Stimulated activated memory B cell treated with anti-CD40 and anti-IgM and Interleukin-4, amounts not matched to agents 10 μg/mL and 1 μg/mL and 100 μg/mL, for 72 hours (primary cell): ENCODE measurements around the gene RECQL5.
"Not testable (repeated sequence)": the region's sequence is repeated elsewhere in the genome, so short reads cannot be mapped to it uniquely, and the experiment has no call there.

Experiments
- ATAC-seq: fragments of 150-1000 bp; cut with Tn5 transposase; 2 replicates; pipeline ENCODE4 v1.10.0; 2021
- H3K27ac Mint-ChIP-seq: one replicate; pipeline ENCODE4 v1.8.0; 2022; ENCODE audit warnings: mild to moderate bottlenecking, mixed read lengths
- H3K27me3 Mint-ChIP-seq: one replicate; pipeline ENCODE4 v1.8.0; 2022; ENCODE audit warnings: mixed read lengths
- H3K36me3 Mint-ChIP-seq: one replicate; pipeline ENCODE4 v1.8.0; 2022; ENCODE audit warnings: mixed read lengths
- H3K4me1 Mint-ChIP-seq: one replicate; pipeline ENCODE4 v1.8.0; 2022; ENCODE audit warnings: mixed read lengths
- H3K4me3 Mint-ChIP-seq: one replicate; pipeline ENCODE4 v1.8.0; 2022; ENCODE audit warnings: mild to moderate bottlenecking, moderate library complexity, mixed read lengths
- H3K9me3 Mint-ChIP-seq: one replicate; pipeline ENCODE4 v1.8.0; 2022; ENCODE audit warnings: mixed read lengths

The RECQL5 gene

DNA sequence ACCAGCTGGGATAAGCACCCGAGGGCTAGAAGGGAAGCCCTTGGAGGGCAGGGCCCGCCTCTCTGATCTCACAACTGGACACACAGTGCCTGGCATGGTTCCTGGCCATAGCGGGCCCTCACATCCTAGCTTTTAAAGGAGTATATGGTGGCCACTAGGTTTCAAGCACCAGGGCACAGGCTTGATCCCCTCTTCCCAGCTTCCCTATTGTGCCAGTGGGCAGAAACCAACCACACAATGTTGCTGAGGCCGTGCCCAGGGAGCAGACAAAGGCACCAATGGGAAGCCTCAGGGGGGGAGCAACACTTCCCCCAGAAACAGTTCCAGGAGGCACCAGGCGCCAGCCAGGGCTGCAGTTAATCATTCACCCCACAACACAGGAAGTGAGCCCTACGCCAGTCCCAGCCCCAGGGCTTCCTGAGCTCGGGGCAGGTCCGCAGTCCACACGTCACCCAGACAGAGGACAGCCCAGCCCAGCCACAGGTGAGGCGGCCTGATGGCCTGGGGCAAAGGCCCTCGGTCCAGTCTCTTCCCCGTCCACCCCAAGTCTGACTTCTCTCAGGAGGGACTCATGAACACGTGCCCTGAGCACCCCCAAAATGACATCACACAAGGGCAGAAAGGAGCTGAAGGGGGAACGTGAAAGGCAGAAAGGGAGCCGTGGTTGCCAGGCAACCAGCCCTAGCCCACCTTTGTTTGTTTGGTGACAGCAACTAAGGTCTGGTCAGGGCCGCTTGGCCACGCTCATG is 20.9 kb downstream of the RECQL5 start:
- Mint-ChIP-seq H3K27me3 (no peaks in the 10 kb centered on the region), H3K9me3 (no peaks in the 10 kb centered on the region), H3K4me3 (no peak overlapping the region), H3K36me3 (peaks cover 44% of the 10 kb centered on the region), H3K27ac (peak overlapping the region; percentile 81), H3K4me1 (peaks cover 13% of the 10 kb centered on the region)
- peak; percentile 91 for ATAC-seq

DNA sequence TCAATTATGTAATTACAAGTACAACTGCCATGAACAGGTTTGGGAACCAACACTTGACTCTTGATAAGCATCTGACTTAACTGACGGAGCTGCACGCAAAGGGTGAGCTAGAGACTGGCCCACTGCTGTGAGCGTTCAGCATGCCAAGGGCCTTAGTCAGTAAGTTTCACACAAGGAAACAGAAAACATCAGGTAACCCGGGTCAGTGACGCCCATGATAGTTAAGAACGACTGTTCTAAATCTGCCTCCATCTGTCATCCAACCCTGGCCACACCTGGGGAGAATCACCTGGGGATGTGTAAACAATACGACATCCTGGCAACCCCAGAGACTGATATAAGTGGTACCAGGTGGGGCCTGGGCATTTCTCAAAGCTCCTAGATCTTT is 21.5 kb downstream of the RECQL5 start:
- peaks cover 38% of the 10 kb centered on the region for H3K36me3 Mint-ChIP-seq
- no peak for ATAC-seq
- peaks cover 13% of the 10 kb centered on the region for H3K4me1 Mint-ChIP-seq
- H3K4me3 Mint-ChIP-seq: no peak overlapping the region
- H3K27ac Mint-ChIP-seq: peak overlapping the region; percentile 81
- H3K9me3 Mint-ChIP-seq: no peaks in the 10 kb centered on the region
- H3K27me3 Mint-ChIP-seq: no peaks in the 10 kb centered on the region

DNA sequence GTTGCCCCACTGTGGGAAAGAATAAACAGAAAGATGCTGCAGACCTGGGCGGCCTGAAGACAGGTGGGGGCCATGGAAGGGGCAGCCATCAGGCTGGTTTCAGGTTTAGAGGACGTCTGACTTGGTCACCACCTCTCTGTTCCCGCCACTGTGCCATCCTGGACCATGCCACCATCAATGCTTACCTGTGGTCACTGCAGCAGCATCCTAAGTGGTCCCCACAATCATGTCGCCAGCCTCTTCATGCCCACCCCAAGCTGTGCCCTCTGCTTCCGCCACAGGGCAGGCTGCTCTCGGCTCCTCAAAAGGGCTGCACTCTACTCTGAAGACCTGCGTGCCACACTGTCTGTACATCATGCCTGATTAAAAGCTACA is 23.3 kb downstream of the RECQL5 start:
- Mint-ChIP-seq H3K36me3 (peaks cover 21% of the 10 kb centered on the region), H3K4me1 (peaks cover 13% of the 10 kb centered on the region), H3K27ac (no peak overlapping the region), H3K27me3 (no peaks in the 10 kb centered on the region), H3K4me3 (no peak overlapping the region), H3K9me3 (no peaks in the 10 kb centered on the region)
- ATAC-seq: no peak

DNA sequence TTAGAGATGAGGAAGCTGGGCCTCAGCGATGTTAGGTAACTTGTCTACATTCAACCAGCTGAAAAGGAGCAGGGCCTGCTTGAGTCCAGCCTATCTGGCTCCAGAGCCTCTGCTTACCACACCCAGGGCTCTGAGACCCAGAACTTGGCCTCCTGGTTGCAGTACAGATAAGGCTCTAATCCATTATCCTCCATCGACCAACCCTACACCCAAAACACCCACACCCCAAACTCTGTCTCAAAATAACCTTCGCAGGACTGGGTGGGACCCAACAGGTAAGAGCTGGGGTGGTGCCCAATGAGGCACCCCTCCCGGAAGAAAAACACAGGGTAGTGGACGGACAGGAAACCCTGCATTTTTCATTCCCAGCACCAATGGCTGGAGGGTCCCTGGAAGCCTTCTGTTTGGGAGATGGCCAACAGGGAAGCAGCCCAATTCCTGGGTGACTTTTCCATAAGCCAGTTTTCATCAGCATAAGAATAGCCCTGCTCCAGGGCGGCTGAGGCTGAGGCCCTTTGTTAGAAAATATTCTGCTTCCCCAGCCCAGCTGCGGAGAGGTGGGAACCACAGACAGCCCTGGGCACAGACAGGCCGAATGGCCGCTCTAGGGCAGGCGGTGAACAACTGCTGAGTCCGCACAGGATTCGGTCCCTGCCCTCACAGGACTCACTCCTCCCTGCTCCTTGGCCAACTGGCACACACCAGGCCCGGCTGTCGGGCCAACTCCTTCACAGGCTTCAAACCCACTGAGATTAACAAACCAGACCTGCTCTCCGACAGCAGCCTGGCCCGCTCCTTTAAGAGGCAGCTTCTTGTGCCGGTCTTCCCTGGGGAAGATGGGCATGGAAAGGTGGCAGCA is 23.9 kb downstream of the RECQL5 start:
- Mint-ChIP-seq H3K9me3 (no peaks in the 10 kb centered on the region), H3K36me3 (peaks cover 15% of the 10 kb centered on the region), H3K4me3 (no peak overlapping the region)

DNA sequence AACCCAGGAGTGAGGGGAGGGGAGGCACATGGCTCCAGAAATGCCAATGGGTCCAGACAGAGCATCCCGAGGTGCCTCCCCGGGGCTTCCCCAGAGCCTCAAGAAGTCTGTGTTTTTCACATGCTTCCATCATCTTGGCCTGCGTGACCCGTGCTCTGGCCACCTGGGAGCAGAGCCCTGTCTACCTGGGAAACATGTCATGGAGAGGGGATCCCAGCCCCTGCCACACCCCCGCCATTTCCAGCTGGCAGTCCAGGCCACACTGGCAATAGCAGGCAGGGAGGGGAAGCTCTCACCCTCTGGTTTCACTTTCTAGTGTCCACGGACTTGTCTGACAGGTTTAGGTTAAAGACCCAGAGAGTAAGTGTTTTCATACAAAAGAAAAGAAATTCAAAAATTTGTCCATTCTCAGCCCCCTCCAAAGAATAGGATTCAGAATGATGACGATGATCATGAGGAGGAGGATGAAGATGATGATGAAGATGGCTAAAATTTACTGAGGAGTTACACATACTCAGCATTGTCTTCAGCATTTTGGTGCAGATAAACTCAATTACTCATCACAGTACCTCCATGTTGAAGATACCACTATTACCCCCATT is 24.7 kb downstream of the RECQL5 start:
- peaks cover 8% of the 10 kb centered on the region for H3K36me3 Mint-ChIP-seq
- no peak overlapping the region for H3K27ac Mint-ChIP-seq
- no peaks in the 10 kb centered on the region for H3K27me3 Mint-ChIP-seq
- H3K9me3 Mint-ChIP-seq: no peaks in the 10 kb centered on the region
- no peak overlapping the region for H3K4me3 Mint-ChIP-seq
- no peak for ATAC-seq
- peaks cover 13% of the 10 kb centered on the region for H3K4me1 Mint-ChIP-seq

More for the DNA sequence above, 23.9 kb downstream of the RECQL5 start:
- H3K27me3 Mint-ChIP-seq: no peaks in the 10 kb centered on the region
- H3K4me1 Mint-ChIP-seq: peaks cover 13% of the 10 kb centered on the region
- no peak overlapping the region for H3K27ac Mint-ChIP-seq
- ATAC-seq: no peak

DNA sequence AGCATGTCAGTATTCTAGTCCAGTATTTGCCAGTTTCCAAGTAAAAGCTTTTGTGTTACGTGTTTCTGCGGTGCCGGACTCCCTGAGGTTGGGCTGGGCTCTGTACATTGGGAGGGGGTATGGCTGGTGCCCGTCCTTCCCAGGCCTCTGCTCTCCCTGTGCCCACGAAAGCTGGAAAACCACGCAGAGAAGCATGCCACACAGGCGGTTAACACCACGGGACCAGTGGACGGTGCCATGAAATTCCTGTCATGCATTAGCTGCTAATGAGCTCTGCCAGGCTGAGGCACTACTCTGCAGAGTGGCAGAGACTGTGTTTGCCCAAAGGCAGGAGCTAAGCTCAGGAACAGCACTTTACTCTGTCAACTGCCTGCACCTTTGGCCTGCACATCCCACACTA is 25.6 kb downstream of the RECQL5 start:
- Mint-ChIP-seq H3K27me3 (no peaks in the 10 kb centered on the region), H3K36me3 (peaks cover 8% of the 10 kb centered on the region), H3K4me3 (no peak overlapping the region), H3K27ac (no peak overlapping the region), H3K4me1 (peaks cover 8% of the 10 kb centered on the region), H3K9me3 (no peaks in the 10 kb centered on the region)
- no peak for ATAC-seq

DNA sequence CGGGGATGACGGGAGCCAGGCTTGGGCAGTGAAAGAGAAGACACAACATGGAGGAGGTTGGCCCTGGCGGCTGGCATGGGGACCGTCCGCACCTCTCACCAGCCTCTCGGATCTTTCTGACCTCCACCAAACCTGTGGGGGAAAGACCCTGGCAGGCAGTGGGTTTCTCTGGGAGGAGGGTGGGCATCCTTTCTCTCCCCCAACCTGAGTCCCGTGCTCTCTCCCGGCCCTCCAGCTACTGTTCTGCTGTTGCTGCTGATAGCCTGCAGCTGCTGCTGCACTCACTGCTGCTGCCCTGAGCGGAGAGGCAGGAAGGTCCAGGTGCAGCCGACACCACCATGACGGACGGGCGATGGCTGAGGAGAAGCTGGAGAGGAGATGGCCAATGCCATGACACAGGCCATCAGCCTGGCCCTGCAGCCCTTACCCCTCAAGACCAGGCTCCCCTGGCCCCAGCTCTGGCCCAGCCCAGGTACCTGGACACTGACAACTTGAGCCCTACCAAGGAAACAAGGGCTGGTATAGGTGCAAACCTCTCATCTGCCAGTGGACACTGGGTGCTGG is 26.3 kb downstream of the RECQL5 start:
- Mint-ChIP-seq H3K36me3 (peaks cover 13% of the 10 kb centered on the region), H3K4me3 (no peak overlapping the region), H3K27ac (no peak overlapping the region), H3K9me3 (no peaks in the 10 kb centered on the region), H3K27me3 (no peaks in the 10 kb centered on the region), H3K4me1 (peaks cover under 1% of the 10 kb centered on the region)
- no peak for ATAC-seq

DNA sequence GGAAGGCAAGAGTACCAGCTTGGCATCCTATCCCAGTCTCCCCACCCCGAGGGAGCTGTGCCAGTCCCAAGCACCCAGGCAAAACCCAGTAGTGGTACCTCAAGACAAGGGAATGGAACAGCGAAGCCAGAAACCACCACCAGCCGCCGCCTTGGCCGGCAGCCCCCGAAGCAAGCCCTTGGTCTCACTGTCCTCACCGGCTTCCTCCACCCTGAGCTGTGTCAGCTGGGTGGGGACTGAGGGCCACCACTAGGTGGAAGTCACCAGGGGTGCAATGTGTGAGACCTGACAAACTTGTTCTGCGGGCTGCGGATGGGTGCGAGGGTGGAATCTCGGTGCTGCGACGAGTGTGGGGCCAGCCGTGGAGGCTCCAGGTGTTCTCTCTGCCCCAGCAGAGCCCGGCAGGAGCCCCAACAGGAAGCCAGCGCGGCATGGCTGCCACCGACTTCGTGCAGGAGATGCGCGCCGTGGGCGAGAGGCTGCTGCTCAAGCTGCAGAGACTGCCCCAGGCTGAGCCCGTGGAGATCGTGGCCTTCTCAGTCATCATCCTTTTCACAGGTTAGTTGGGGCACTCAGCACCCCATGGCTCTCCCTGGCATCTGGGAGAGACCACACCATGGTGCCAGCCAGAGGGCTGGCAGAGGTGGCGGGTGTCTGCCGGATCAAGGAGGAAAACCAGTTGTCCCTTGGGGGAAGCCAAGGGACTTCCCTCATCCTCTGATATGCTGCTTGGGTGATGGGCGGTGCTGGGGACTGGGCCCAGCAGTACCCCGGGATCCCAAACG is 27.0 kb downstream of the RECQL5 start:
- Mint-ChIP-seq H3K4me1 (no peaks in the 10 kb centered on the region), H3K27me3 (no peaks in the 10 kb centered on the region), H3K9me3 (no peaks in the 10 kb centered on the region), H3K27ac (no peak overlapping the region), H3K4me3 (no peak overlapping the region), H3K36me3 (peaks cover 13% of the 10 kb centered on the region)
- ATAC-seq: no peak

DNA sequence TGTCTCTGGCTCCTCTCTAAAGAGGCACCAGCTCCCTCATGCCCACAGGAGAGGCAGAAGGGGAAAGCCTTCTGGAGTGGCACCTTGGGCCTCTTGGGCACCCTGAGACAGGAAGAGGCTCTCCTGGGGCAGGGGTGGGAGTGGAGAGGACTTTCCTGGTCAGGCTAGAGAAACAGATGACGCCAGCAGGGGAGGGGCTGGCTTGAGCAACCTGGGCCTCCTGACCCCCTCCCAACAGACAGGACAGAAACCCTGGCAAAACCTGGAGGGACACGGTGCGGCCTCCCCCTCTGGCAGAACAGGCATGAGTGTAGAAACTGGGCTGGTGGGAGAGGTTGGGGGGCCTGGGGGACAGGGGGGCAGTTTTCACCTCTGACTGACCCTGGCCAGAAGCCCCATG is 27.6 kb downstream of the RECQL5 start:
- peaks cover 13% of the 10 kb centered on the region for H3K36me3 Mint-ChIP-seq
- H3K4me1 Mint-ChIP-seq: peaks cover 3% of the 10 kb centered on the region
- no peak overlapping the region for H3K27ac Mint-ChIP-seq
- no peaks in the 10 kb centered on the region for H3K9me3 Mint-ChIP-seq
- ATAC-seq: no peak
- no peaks in the 10 kb centered on the region for H3K27me3 Mint-ChIP-seq
- no peak overlapping the region for H3K4me3 Mint-ChIP-seq

DNA sequence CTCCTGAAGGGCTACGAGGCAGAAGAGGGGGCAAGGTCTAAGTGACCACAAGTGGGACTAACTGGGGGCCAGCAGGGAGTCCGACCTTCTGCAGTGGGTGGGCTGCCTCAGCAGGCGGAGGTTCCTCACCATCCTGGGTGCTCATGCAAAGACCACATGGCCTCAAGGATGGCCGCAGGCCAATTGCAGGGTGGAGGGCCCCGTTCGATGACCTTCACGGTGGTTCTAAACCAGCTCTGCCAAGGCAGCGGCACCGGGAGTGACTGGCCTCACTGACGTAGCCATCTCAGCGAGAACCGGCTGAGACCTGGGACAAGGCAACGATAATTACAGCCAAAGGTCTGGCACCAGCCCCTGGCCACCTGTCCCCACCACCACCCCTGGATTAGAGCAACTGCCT is 28.1 kb downstream of the RECQL5 start:
- Mint-ChIP-seq H3K4me1 (peaks cover 7% of the 10 kb centered on the region), H3K9me3 (no peaks in the 10 kb centered on the region), H3K4me3 (no peak overlapping the region), H3K27ac (no peak overlapping the region), H3K36me3 (peaks cover 11% of the 10 kb centered on the region), H3K27me3 (no peaks in the 10 kb centered on the region)
- ATAC-seq: no peak

DNA sequence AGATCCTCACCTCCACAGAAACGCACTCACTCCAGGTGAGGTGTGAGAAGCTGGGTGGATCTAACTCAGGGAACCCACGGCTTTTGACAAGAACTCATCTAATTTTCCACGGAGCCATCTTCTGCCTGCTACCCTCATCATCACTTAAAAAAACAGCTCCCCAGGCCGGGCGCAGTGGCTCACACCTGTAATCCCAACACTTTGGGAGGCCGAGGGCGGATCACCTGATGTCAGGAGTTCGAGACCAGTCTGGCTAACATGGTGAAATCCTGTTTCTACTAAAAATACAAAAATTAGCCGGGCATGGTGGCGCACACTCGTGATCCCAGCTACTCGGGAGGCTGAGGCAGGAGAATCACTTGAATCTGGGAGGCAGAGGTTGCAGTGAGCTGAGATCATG is 28.9 kb downstream of the RECQL5 start:
- not testable (repeated sequence) for ATAC-seq, H3K27ac Mint-ChIP-seq, H3K9me3 Mint-ChIP-seq, H3K36me3 Mint-ChIP-seq, H3K4me3 Mint-ChIP-seq, H3K27me3 Mint-ChIP-seq
- H3K4me1 Mint-ChIP-seq: peaks cover 16% of the 10 kb centered on the region

DNA sequence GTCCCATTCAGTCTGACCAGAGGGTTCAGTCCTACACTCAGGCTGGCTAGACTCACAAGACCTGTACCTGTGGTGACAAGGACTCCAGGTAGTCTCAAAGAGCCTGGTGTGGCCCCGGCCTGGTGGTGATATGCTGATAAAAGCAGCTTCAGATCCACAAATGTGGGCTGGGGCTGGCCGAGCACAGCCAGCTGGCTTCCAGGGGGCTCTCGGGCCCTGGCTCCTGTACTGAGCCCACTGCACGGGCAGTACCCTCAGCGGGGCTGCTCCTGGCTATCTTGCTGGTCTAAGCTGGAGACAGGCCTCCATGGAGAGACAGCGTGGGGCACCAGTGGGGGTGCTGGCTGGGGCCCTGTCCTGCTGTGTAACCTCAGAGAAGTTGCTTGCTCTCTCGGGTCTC is 29.4 kb downstream of the RECQL5 start:
- Mint-ChIP-seq H3K4me1 (peaks cover 18% of the 10 kb centered on the region), H3K4me3 (no peak overlapping the region), H3K36me3 (peaks cover 5% of the 10 kb centered on the region), H3K9me3 (no peaks in the 10 kb centered on the region), H3K27ac (no peak overlapping the region), H3K27me3 (no peaks in the 10 kb centered on the region)
- no peak for ATAC-seq

DNA sequence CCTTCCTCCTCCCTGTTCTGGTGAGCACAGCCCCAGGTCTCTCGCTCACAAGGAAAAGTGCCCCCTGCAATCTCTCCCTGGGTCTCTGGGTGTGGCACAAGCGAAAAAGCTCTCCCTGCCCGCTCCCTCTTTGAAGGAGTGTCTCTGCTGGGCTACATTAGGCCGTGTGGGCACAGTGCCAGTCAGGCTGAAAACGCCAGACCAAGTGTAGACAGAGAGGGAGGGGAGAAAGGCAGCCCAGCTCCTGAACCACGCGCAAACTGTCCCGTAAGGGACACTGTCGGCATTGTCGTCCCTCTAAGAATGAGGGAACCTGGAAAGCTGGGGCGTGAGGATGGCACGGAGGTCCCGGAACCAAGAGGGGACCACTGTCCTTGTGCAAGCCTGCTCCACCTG is 29.8 kb downstream of the RECQL5 start:
- peaks cover 18% of the 10 kb centered on the region for H3K4me1 Mint-ChIP-seq
- peaks cover 5% of the 10 kb centered on the region for H3K36me3 Mint-ChIP-seq
- no peak overlapping the region for H3K27ac Mint-ChIP-seq
- H3K27me3 Mint-ChIP-seq: no peaks in the 10 kb centered on the region
- no peaks in the 10 kb centered on the region for H3K9me3 Mint-ChIP-seq
- H3K4me3 Mint-ChIP-seq: no peak overlapping the region
- ATAC-seq: no peak

DNA sequence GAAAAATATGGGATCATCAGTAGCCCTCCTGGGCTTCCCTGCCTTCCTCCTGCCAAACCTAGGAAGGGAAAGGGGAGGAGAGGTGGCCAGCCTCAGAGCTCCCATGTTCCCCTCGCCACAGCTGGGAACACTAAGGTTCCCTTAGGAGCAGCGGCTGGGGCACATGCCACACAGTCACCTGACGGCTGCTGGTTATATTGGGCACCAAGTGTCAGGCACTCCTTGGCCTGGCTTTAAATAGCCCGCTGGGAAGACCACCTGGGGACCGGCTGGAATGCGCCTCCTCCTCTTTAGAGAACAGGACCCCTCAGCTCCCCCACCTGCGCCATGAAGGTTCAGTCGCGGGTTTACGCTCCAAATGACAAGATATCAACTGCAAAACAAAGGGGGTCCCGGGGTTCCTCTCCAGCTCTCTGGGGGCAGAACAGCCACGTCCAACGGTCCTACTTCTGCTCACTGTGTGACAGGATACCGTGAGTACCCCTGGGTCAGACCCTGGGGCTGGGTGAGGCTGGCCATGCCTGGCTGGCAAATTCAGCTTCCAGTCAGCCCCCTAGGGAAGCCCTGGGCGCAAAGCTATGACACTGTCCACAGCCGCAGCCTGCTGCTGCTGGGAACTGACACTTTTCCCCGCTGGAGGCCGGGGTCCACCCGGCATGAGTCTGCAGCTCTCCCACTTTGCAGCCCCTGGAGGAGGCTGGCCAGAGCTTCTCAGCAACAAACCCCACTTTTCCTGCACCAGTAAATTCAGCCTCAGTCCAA is 30.4 kb downstream of the RECQL5 start:
- Mint-ChIP-seq H3K4me3 (no peak overlapping the region), H3K36me3 (peaks cover 5% of the 10 kb centered on the region), H3K4me1 (peaks cover 18% of the 10 kb centered on the region), H3K27me3 (no peaks in the 10 kb centered on the region), H3K27ac (no peak overlapping the region), H3K9me3 (no peaks in the 10 kb centered on the region)
- no peak for ATAC-seq
